ENCODE results near the gene SCRN1. TPM values are rescaled to one million over a fixed set of nuclear protein-coding genes. Genes with fewer than 3 reads are reported as not detected.

SCRN1 gene
- total RNA-seq, 4 donors from 2014 or later = 15.0 to 24.5 (median 17.3) TPM

DNA sequence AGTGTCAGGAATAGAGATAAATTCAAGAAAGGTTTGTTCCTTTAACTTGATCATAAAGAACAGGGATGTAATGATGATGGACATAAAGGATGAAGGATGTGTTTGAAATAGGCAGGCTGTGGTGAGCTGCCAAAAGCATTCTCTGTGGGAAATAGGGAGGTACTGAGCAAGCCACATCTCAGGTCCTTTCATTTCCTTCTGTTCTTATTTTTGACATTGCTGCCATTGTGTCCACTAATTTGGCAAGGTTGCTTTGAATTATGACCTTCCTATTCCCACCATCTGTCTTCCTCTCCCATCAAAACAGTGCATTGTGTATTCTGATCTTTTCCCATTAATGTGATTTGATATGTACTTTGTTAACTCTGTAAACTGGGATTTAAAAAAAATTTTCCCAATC lies 9.4 kb downstream of the SCRN1 start:
- TF ChIP-seq CTCF (IDR thresholded peaks at IDR 0.05) (no peak), POLR2A (IDR thresholded peaks at IDR 0.05) (no peak), POLR2AphosphoS5 (IDR thresholded peaks at IDR 0.05) (no peak), EP300 (IDR thresholded peaks at IDR 0.05; ENCODE audit: low read depth) (no peak)
- Histone ChIP-seq H3K27ac (no peak overlapping the region), H3K27me3 (no peaks in the 10 kb centered on the region), H3K9me3 (no peaks in the 10 kb centered on the region), H3K4me3 (no peak overlapping the region), H3K36me3 (no peaks in the 10 kb centered on the region), H3K4me1 (peaks cover 0 to 11% (median 3%) of the 10 kb centered on the region in 4 donors)
- in situ Hi-C loops (cut with MboI; ENCODE audit: low pct_ligation_motif_present in 1 of 4, low pct_unique_long_range_greater_than_20kb in 1 of 4, low sequenced_read_pairs in 3 of 4) (no loop called here), intact Hi-C loops (cut with DNase I; ENCODE audit: low total_unique reads) (no loop called here)
- no peak for DNase-seq

GRCh38 chr7:29977886-29978651 lies 11.5 kb downstream of the SCRN1 start:
- TF ChIP-seq EP300 (IDR thresholded peaks at IDR 0.05; ENCODE audit: low read depth) = no peak
- TF ChIP-seq CTCF (IDR thresholded peaks at IDR 0.05) = no peak
- no peak for TF ChIP-seq POLR2AphosphoS5 (IDR thresholded peaks at IDR 0.05)
- no peak for TF ChIP-seq POLR2A (IDR thresholded peaks at IDR 0.05)
- Histone ChIP-seq H3K27ac (no peak overlapping the region), H3K4me3 (no peak overlapping the region), H3K4me1 (peaks cover 0 to 11% (median 3%) of the 10 kb centered on the region in 4 donors), H3K9me3 (no peaks in the 10 kb centered on the region), H3K36me3 (no peaks in the 10 kb centered on the region), H3K27me3 (no peaks in the 10 kb centered on the region)
- in situ Hi-C loops (cut with MboI; ENCODE audit: low pct_ligation_motif_present in 1 of 4, low pct_unique_long_range_greater_than_20kb in 1 of 4, low sequenced_read_pairs in 3 of 4) = no loop called here
- no peak for DNase-seq
- intact Hi-C loops (cut with DNase I; ENCODE audit: low total_unique reads) = no loop called here
- 81 to 87% methylated on average over 7 to 8 of the region's 8 CpGs for WGBS, 2 donors (ENCODE audit: low coverage in 1 of 2)

DNA sequence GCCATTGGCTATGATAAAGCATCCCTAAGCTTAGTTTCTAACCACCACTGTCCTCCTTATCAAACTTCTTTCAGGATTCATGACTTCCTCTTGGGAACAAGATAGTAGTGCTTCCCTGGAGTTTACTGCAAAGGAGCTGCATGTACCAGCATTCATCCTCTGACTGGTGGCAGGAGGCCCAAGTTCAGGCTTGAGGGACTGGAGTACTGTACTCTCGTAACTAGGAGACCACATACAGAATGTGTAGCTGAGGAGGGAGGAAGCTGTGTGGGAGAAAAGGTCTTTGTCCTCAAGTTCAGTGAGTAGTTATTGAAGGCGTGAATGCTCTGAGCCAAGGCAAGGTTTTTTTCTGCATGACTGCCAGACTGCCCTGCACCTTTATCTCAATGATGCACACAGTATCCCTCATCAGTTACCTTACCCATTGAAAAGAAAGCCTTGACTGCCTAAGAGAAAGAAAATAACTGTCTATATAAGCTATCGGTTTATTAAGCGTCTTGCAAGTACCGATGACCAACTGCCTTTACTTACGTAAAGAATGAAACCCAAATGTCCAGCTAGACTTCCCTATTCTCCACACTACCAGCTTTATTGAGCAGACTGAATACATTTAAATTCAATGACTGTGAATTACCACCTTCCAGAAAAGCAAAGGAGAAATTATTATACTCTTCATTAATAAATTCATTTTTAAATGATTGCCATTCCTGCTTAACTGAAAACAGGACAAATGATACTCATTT lies 12.8 kb downstream of the SCRN1 start:
- no peaks in the 10 kb centered on the region for H3K9me3 ChIP-seq
- peaks cover 0 to 11% (median 3%) of the 10 kb centered on the region in 4 donors for H3K4me1 ChIP-seq
- H3K27me3 ChIP-seq = no peaks in the 10 kb centered on the region
- intact Hi-C loops (cut with DNase I; ENCODE audit: low total_unique reads) = no loop called here
- in situ Hi-C loops (cut with MboI; ENCODE audit: low pct_ligation_motif_present in 1 of 4, low pct_unique_long_range_greater_than_20kb in 1 of 4, low sequenced_read_pairs in 3 of 4) = no loop called here
- peak overlapping the region; percentile 11 to 45 (median 35) for H3K27ac ChIP-seq
- no peak overlapping the region for H3K4me3 ChIP-seq
- no peaks in the 10 kb centered on the region for H3K36me3 ChIP-seq
- 82 to 88% methylated on average over 3 to 6 of the region's 6 CpGs for WGBS, 2 donors (ENCODE audit: low coverage in 1 of 2)
- TF ChIP-seq EP300 (IDR thresholded peaks at IDR 0.05; ENCODE audit: low read depth) (no peak), POLR2A (IDR thresholded peaks at IDR 0.05) (no peak), POLR2AphosphoS5 (IDR thresholded peaks at IDR 0.05) (no peak), CTCF (IDR thresholded peaks at IDR 0.05) (no peak)
- no peak for DNase-seq

GRCh38 chr7:29976266-29976665 lies 13.3 kb downstream of the SCRN1 start:
- peaks cover 0 to 11% (median 3%) of the 10 kb centered on the region in 4 donors for H3K4me1 ChIP-seq
- intact Hi-C loops (cut with DNase I; ENCODE audit: low total_unique reads) = no loop called here
- peak overlapping the region; percentile 11 to 45 (median 35) for H3K27ac ChIP-seq
- in situ Hi-C loops (cut with MboI; ENCODE audit: low pct_ligation_motif_present in 1 of 4, low pct_unique_long_range_greater_than_20kb in 1 of 4, low sequenced_read_pairs in 3 of 4) = no loop called here
- no peaks in the 10 kb centered on the region for H3K9me3 ChIP-seq
- DNase-seq = no peak
- H3K27me3 ChIP-seq = no peaks in the 10 kb centered on the region
- TF ChIP-seq POLR2AphosphoS5 (IDR thresholded peaks at IDR 0.05) (no peak), POLR2A (IDR thresholded peaks at IDR 0.05) (no peak), CTCF (IDR thresholded peaks at IDR 0.05) (no peak), EP300 (IDR thresholded peaks at IDR 0.05; ENCODE audit: low read depth) (no peak)
- H3K4me3 ChIP-seq = no peak overlapping the region
- WGBS, 2 donors (ENCODE audit: low coverage in 1 of 2) = 70 to 76% methylated on average over 4 of the region's 4 CpGs
- no peaks in the 10 kb centered on the region for H3K36me3 ChIP-seq
